ENCODE measurements around the gene RGL2. TPM values are rescaled to one million over a fixed set of nuclear protein-coding genes. Genes with fewer than 3 reads are reported as not detected.
A peak's percentile ranks its signal among the peaks of the same experiment; 100 is the strongest.

Gene RGL2
- total RNA-seq, 1 donor from 2014 or later, result 66.5 TPM

- no peak for TF ChIP-seq CTCF (IDR thresholded peaks at IDR 0.05)
- Mint-ChIP-seq H3K4me1 (peaks cover 30% of the 10 kb centered on the region), H3K4me3 (no peak overlapping the region), H3K27ac (peak overlapping the region; percentile 19), H3K9me3 (no peaks in the 10 kb centered on the region), H3K36me3 (ENCODE audit: low read depth) (peaks cover 83% of the 10 kb centered on the region), H3K27me3 (no peaks in the 10 kb centered on the region)
- ATAC-seq (ENCODE audit: low read depth) (no peak), DNase-seq (no peak)
- intact Hi-C loops (cut with micrococcal nuclease), result no loop called here
- POLR2A ChIA-PET, result interaction anchor here (1.2 to 2.7 kb wide), 3 partner anchors 9 to 32 kb away, joined by 6 to 16 read pairs (median 11); partner anchors contain the start of genes PFDN6, RPS18, TAPBP and VPS52
- CTCF ChIA-PET, result interaction anchor here (1.2 kb wide), 1 partner anchor 19 kb away, joined by 3 read pairs; no protein-coding TSS in a partner anchor
These were observed 18.2 kb downstream of the RGL2 start for GRCh38 chr6:33280539-33280938.

- no peak for TF ChIP-seq CTCF (IDR thresholded peaks at IDR 0.05)
- DNase-seq (no peak), ATAC-seq (ENCODE audit: low read depth) (no peak)
- ChIA-PET POLR2A (interaction anchor here (1.2 to 2.7 kb wide), 2 partner anchors 8 to 9 kb away, joined by 6 to 16 read pairs; partner anchors contain the start of genes PFDN6, RPS18, VPS52 and WDR46), CTCF (no interaction called here)
- Mint-ChIP-seq H3K36me3 (ENCODE audit: low read depth) (peaks cover 83% of the 10 kb centered on the region), H3K4me3 (no peak overlapping the region), H3K27ac (peak overlapping the region; percentile 24), H3K4me1 (peaks cover 35% of the 10 kb centered on the region), H3K9me3 (no peaks in the 10 kb centered on the region), H3K27me3 (no peaks in the 10 kb centered on the region)
- intact Hi-C loops (cut with micrococcal nuclease), result no loop called here
These were observed 18.7 kb downstream of the RGL2 start for GRCh38 chr6:33279971-33280511.

GRCh38 chr6:33279257-33279695, 19.5 kb downstream of the RGL2 start:
- Mint-ChIP-seq H3K4me3 (no peak overlapping the region), H3K36me3 (ENCODE audit: low read depth) (peaks cover 85% of the 10 kb centered on the region), H3K27ac (peak overlapping the region; percentile 41), H3K4me1 (peaks cover 43% of the 10 kb centered on the region), H3K9me3 (no peaks in the 10 kb centered on the region), H3K27me3 (no peaks in the 10 kb centered on the region)
- ChIA-PET POLR2A (interaction anchor here (1.1 to 4.2 kb wide), 5 partner anchors 10 to 152 kb away, joined by 3 to 79 read pairs (median 12); partner anchors contain the start of genes PFDN6 and WDR46), CTCF (no interaction called here)
- TF ChIP-seq CTCF (IDR thresholded peaks at IDR 0.05), result no peak
- no peak for ATAC-seq (ENCODE audit: low read depth)
- intact Hi-C loops (cut with micrococcal nuclease), result no loop called here
- no peak for DNase-seq

DNA sequence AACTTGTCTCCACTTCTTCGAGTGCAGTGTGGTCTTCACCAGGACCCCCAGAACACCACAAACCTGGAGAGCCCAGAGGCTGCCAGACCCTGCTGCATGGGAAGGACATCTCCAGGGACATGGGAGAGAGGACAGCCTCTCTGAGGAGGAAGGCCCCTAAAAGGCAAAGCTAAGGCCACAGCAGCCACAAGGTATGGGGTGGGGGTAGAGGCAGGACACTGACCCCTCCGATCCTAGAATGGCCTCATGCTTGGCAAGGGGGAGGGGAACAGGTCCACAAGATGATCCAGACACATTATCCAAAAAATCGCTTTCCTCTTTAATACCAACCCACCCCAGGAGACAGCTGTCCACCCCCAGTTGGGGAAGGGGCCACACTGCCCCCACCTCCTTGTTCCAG, 19.9 kb downstream of the RGL2 start:
- ChIA-PET CTCF (interaction anchor here (2.5 kb wide), 1 partner anchor 66 kb away, joined by 19 read pairs; no protein-coding TSS in a partner anchor), POLR2A (interaction anchor here (1.1 to 4.2 kb wide), 14 partner anchors 9 to 1083 kb away, joined by 3 to 79 read pairs (median 22); partner anchors contain the start of genes CUTA, PFDN6, RGL2 and TAPBP)
- Mint-ChIP-seq H3K9me3 (no peaks in the 10 kb centered on the region), H3K36me3 (ENCODE audit: low read depth) (peaks cover 84% of the 10 kb centered on the region), H3K4me1 (peaks cover 46% of the 10 kb centered on the region), H3K27ac (peak overlapping the region; percentile 93), H3K4me3 (peak overlapping the region; percentile 24), H3K27me3 (no peaks in the 10 kb centered on the region)
- intact Hi-C loops (cut with micrococcal nuclease), result no loop called here
- no peak for ATAC-seq (ENCODE audit: low read depth)
- no peak for DNase-seq
- TF ChIP-seq CTCF (IDR thresholded peaks at IDR 0.05), result no peak

DNA sequence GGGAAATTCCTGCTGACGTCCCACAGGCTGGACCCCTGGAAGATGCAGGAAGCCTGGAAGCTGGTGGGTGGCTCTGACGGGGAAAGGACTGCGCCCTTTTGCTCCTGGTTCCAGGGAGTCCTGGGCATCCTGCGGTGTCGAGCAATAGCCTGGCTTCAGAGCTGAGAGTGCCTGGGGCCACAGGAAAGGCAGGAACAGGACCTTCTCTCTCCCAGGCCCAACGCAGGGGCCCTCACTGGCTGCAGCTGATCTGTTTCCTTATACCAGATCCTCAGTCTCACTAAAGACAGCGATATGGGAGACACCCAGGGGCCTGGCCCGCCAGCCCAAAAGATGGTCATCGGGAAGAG, 20.4 kb downstream of the RGL2 start:
- POLR2A ChIA-PET, result interaction anchor here (0.5 to 4.2 kb wide), 15 partner anchors 9 to 1082 kb away, joined by 3 to 79 read pairs (median 14); partner anchors contain the start of genes CUTA, PFDN6, RGL2 and TAPBP
- Mint-ChIP-seq H3K36me3 (ENCODE audit: low read depth) (peaks cover 83% of the 10 kb centered on the region), H3K27me3 (no peaks in the 10 kb centered on the region), H3K9me3 (no peaks in the 10 kb centered on the region), H3K4me1 (peaks cover 50% of the 10 kb centered on the region), H3K27ac (peak overlapping the region; percentile 93), H3K4me3 (peak overlapping the region; percentile 19)
- DNase-seq (no peak), ATAC-seq (ENCODE audit: low read depth) (no peak)
- intact Hi-C loops (cut with micrococcal nuclease), result no loop called here
- TF ChIP-seq CTCF (IDR thresholded peaks at IDR 0.05), result no peak
- CTCF ChIA-PET, result interaction anchor here (1.7 to 2.5 kb wide), 3 partner anchors 12 to 66 kb away, joined by 10 to 21 read pairs (median 19); partner anchors contain the start of genes PFDN6 and WDR46

All from activated B cell treated with CpG ODN at 0.5 μM for 24 hours (primary cell).